K562 (cell line): ENCODE results near the gene SRSF9.

Experiments
- E2F4 ChIP-seq: sonication (generic); formaldehyde crosslinking; IDR thresholded peaks from 2 replicates; pipeline ENCODE4 v1.8.0; 2022; ENCODE audit warnings: mild to moderate bottlenecking, low read depth, missing genetic modification reagents
- ERF ChIP-seq: fragments of 450-650 bp; formaldehyde crosslinking; IDR thresholded peaks from 2 replicates; pipeline ENCODE4 v1.4.0; 2020; ENCODE audit warnings: mild to moderate bottlenecking, mixed read lengths
- NONO ChIP-seq, 2 experiments: fragments of 200-400 bp in 1 of 2; fragments of 450-650 bp in 1 of 2; formaldehyde crosslinking in 1 of 2; IDR thresholded peaks; 2 replicates each; pipeline ENCODE4 v1.6.1; 2017; ENCODE audit warnings: low read depth in 2 of 2, mild to moderate bottlenecking in 2 of 2, moderate library complexity in 2 of 2, low read length in 1 of 2
- RAD21 ChIP-seq, 2 experiments: fragments of 250-450 bp in 1 of 2; fragments of 450-650 bp in 1 of 2; sonication (Bioruptor Pico) in 1 of 2; formaldehyde crosslinking in 1 of 2; IDR thresholded peaks in 1 of 2; conservative IDR thresholded peaks in 1 of 2; 2 replicates each; pipeline versions ENCODE4 v1.4.0 to v1.8.0; 2020 to 2022; ENCODE audit warnings: mild to moderate bottlenecking in 2 of 2, moderate library complexity in 1 of 2
- ZNF224 ChIP-seq: sonication (generic); formaldehyde crosslinking; IDR thresholded peaks from 2 replicates; pipeline ENCODE4 v1.8.0; 2022; ENCODE audit warnings: mild to moderate bottlenecking, missing genetic modification reagents
- ZNF512 ChIP-seq: IDR thresholded peaks from 2 replicates; pipeline ENCODE4 v1.6.1; 2016; ENCODE audit warnings: missing genetic modification characterization, missing compliant biosample characterization
- ZNF766 ChIP-seq: fragments of 200-800 bp; sonication (Bioruptor generic); conservative IDR thresholded peaks from 2 replicates; pipeline ENCODE4 v1.6.1; 2016; ENCODE audit warnings: missing genetic modification characterization, missing compliant biosample characterization

- TF ChIP-seq E2F4 (CRISPR knock-in tag) (no peak), ERF (no peak), NONO (IDR thresholded peaks at IDR 0.05; ENCODE audit: low read depth in 2 of 2, low read length in 1 of 2) (no peak), ZNF766 (CRISPR knock-in tag) (no peak), ZNF512 (tag) (no peak), ZNF224 (CRISPR knock-in tag) (no peak), RAD21 (CRISPR knock-in tag; conservative IDR thresholded peaks at IDR 0.05 in 1 of 2, IDR thresholded peaks at IDR 0.05 in 1 of 2) (no peak)
These were observed 43.8 kb downstream of the SRSF9 start for GRCh38 chr12:120425797-120426196.
